NT2/D1 (cell line): ENCODE measurements around the gene ROR1.

Experiments
- SUZ12 ChIP-seq: IDR thresholded peaks from 2 replicates; pipeline ENCODE4 v1.6.1; 2011; ENCODE audit not compliant: insufficient read length, insufficient read depth; ENCODE audit errors: extremely low read depth
- YY1 ChIP-seq: IDR thresholded peaks from 2 replicates; pipeline ENCODE4 v1.6.1; 2011; ENCODE audit not compliant: insufficient read length, insufficient read depth
- ZNF274 ChIP-seq: IDR thresholded peaks from 2 replicates; pipeline ENCODE4 v1.6.1; 2011; ENCODE audit warnings: mild to moderate bottlenecking, low read depth, low read length

DNA sequence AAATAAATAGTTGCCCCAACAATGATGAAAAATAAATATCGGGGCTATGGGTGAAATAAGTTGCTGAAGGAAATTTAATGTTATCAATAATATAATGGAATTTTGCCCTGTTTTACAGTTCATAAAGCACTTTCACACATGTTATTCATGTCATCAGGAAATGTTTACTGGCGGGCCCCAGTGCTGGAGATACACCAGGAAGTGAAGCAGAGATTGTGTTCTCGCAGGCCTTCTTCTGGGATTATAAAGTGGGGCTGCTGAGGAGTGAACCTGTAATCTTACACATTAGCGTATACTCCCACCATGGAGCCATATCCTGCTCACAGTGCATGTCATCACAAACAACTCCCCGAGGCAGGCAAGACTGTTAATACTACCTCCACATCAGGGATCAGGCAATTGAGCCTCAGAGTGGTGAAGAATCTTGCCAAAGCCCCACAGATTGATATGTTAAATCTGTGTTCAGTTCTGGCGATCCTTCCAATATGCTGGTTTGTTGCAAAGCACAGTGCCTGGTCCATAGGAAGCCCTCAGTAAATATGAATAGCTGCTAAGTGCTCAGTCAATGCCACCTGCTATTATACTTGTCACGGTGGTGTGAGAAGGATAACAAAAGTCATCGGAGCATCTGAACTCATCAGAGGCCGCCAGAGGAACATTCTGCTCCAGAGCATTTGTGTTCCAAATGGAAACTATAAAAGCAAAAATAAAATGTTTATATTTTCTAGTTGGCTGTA is 325.2 kb downstream of the ROR1 start:
- TF ChIP-seq ZNF274 (no peak), SUZ12 (no peak), YY1 (no peak)
